Measurements from ENCODE around the gene KAT2A.

DNA sequence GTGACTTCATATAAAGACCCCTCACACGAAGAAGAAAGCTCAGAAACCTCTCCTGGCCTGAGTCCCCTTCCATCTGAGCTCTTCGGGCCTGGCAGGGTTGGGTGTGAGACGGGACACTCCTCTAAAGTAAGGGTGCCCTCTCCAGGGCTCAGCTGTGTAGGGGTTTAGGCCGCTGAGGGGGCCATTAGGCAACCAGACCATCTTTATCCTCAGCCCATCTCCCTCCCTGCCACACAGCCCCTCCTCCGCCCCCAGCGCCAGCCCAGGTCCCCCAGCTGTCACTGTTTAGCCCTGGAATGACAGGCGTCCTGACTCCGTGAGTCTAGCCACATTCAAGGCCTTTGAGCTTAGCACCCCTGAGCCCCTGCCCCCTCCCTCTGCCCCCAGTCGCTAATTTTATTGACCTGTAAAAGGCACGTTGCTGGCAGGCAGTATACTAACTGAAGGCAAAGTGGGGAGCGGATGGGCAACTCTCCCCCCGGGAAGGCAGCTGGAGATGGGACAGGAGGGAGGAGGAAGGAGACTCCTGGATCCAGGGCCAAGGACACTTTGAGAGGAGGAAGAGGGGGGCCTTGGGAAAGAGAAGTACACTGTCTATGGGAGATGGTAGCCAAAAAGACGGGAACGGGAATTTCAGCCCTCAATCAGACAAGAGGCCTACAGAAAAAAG lies 22.3 kb downstream of the KAT2A start:
- TF ChIP-seq CTCF (conservative IDR thresholded peaks at IDR 0.05 in 1 of 2, IDR thresholded peaks at IDR 0.05 in 1 of 2; ENCODE audit: extremely low read depth in 1 of 2, insufficient read depth in 1 of 2, low read depth in 1 of 2, low read length in 2 of 2) = no peak
- TF ChIP-seq EZH2 (IDR thresholded peaks at IDR 0.05; ENCODE audit: borderline replicate concordance, low read length) = no peak
